Mesothelial cell of epicardium (in vitro differentiated cells): ENCODE measurements around the gene TMEM163. TPM values are rescaled to one million over a fixed set of nuclear protein-coding genes. Genes with fewer than 3 reads are reported as not detected.

Experiments
- DNase-seq, 2 experiments: peaks; one replicate each; pipeline ENCODE4 v3.0.0; 2021; ENCODE audit warnings: low spot score in 2 of 2; ENCODE audit not compliant: unreplicated experiment in 2 of 2
- H3K27ac Mint-ChIP-seq: 2 replicates; pipeline ENCODE4 v1.8.0; 2021; ENCODE audit warnings: mixed read lengths
- H3K27me3 Mint-ChIP-seq: 2 replicates; pipeline ENCODE4 v1.8.0; 2021; ENCODE audit warnings: low read depth, mixed read lengths
- H3K36me3 Mint-ChIP-seq: 2 replicates; pipeline ENCODE4 v1.8.0; 2021; ENCODE audit warnings: mixed read lengths
- H3K4me1 Mint-ChIP-seq: 2 replicates; pipeline ENCODE4 v1.8.0; 2021; ENCODE audit warnings: mixed read lengths
- H3K4me3 Mint-ChIP-seq: 2 replicates; pipeline ENCODE4 v1.8.0; 2021; ENCODE audit warnings: mild to moderate bottlenecking, moderate library complexity, mixed read lengths
- H3K9me3 Mint-ChIP-seq: 2 replicates; pipeline ENCODE4 v1.8.0; 2021; ENCODE audit warnings: mixed read lengths
- total RNA-seq: library from RNA; stranded (reverse); gene quantifications from 3 replicates; pipeline ENCODE4 v1.2.1, GENCODE V29; 2021
- TF ChIP-seq, protein P1 (sequence below): fragments of 200-600 bp; sonication (generic); IDR thresholded peaks from one replicate; pipeline ENCODE4 v1.5.0; 2021; ENCODE audit warnings: antibody characterized with exemption; ENCODE audit not compliant: unreplicated experiment

Gene TMEM163
- total RNA-seq, 1 donor from 2014 or later = 0.47 TPM

DNA sequence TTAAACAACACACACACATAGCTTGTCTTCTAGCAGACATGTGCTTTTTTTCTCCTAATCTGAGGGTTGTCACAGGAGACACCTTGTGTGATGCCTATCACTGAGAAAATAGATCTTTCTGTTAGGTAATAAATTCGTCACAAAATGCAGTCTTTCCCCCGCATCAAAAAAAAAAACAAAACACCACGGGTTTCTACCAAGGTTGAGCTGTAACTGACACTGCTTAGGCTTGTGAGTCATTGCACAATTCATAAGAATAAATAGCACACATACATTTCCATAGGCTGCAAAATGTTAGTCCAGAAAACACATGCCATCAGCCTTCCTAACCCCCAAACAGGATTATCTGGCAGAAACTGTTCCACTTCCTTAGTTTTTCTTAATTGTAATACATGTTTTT is 6.5 kb downstream of the TMEM163 start:
- Mint-ChIP-seq H3K36me3 (no peaks in the 10 kb centered on the region), H3K4me1 (no peaks in the 10 kb centered on the region), H3K27me3 (peaks cover 91% of the 10 kb centered on the region), H3K9me3 (no peaks in the 10 kb centered on the region), H3K27ac (no peak overlapping the region), H3K4me3 (no peak overlapping the region)
- TF ChIP-seq, protein P1, sequence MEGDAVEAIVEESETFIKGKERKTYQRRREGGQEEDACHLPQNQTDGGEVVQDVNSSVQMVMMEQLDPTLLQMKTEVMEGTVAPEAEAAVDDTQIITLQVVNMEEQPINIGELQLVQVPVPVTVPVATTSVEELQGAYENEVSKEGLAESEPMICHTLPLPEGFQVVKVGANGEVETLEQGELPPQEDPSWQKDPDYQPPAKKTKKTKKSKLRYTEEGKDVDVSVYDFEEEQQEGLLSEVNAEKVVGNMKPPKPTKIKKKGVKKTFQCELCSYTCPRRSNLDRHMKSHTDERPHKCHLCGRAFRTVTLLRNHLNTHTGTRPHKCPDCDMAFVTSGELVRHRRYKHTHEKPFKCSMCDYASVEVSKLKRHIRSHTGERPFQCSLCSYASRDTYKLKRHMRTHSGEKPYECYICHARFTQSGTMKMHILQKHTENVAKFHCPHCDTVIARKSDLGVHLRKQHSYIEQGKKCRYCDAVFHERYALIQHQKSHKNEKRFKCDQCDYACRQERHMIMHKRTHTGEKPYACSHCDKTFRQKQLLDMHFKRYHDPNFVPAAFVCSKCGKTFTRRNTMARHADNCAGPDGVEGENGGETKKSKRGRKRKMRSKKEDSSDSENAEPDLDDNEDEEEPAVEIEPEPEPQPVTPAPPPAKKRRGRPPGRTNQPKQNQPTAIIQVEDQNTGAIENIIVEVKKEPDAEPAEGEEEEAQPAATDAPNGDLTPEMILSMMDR = no peak
- no peak for DNase-seq

DNA sequence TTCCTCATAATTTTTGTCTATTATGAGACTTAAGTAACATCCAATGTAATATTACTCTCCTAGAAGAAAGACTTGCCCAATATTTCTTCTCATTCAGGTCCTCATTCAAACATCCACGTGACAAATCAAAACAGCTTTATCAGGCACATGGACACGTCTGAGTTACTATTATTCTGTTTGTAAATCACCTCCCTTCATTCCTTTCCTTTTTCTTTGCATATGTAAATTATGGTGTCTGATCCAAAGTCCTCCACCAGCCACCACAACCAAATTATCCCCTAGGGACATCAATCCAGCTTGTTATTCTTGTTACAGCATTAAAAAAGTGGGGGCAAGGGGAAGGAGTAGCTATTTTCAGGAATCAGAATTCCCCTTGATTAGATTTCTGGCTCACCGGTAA is 7.1 kb downstream of the TMEM163 start:
- no peak for DNase-seq
- H3K4me3 Mint-ChIP-seq = no peak overlapping the region

GRCh38 chr2:134707330-134707676 is 11.5 kb downstream of the TMEM163 start:
- Mint-ChIP-seq H3K4me3 (no peak overlapping the region), H3K27ac (no peak overlapping the region), H3K36me3 (no peaks in the 10 kb centered on the region), H3K4me1 (no peaks in the 10 kb centered on the region), H3K9me3 (no peaks in the 10 kb centered on the region), H3K27me3 (peaks cover 78% of the 10 kb centered on the region)
- no peak for DNase-seq
- TF ChIP-seq, protein P1 = no peak

More for the DNA sequence above, 7.1 kb downstream of the TMEM163 start:
- TF ChIP-seq, protein P1 = no peak
- Mint-ChIP-seq H3K36me3 (no peaks in the 10 kb centered on the region), H3K4me1 (no peaks in the 10 kb centered on the region), H3K27me3 (peaks cover 88% of the 10 kb centered on the region), H3K9me3 (no peaks in the 10 kb centered on the region), H3K27ac (no peak overlapping the region)

DNA sequence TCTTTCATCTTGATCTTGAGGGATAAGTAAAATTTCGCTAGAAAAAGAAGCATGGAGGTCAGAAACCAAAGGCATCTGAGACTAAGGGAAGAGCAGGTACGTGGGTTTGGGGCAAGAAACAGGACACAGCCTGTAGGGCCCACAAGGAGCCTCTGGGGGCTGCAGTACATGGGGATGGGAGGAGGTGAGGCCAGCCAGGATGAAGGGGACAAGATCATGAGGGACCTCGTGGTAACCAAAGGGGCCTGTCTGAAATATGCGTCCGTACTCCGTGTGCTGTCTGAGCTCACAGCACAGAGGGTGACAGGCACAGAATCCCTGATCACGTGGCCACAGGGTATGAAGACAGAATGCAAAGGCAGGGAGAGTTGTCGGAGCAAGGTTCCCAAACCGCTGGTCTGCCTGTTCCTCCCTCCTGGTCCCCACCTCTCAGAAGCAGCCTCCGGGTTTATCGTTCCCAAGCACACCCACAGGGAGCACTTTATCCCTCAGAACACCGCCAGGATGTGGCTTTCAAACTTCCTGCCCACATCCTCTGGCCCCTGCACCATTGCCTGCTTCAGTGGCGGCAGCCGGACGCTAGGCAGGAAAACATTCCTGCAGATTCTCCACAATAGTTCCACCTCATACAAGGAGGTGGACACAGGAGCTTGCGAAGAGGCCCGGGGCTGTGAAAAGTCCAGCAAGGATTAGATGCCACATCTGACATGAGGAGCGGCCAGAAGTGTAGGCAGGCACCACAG is 12.0 kb downstream of the TMEM163 start:
- TF ChIP-seq, protein P1 = no peak
- H3K4me1 Mint-ChIP-seq = no peaks in the 10 kb centered on the region
- H3K36me3 Mint-ChIP-seq = no peaks in the 10 kb centered on the region
- H3K27ac Mint-ChIP-seq = no peak overlapping the region
- H3K4me3 Mint-ChIP-seq = no peak overlapping the region
- H3K27me3 Mint-ChIP-seq = peaks cover 77% of the 10 kb centered on the region
- H3K9me3 Mint-ChIP-seq = no peaks in the 10 kb centered on the region
- no peak for DNase-seq

DNA sequence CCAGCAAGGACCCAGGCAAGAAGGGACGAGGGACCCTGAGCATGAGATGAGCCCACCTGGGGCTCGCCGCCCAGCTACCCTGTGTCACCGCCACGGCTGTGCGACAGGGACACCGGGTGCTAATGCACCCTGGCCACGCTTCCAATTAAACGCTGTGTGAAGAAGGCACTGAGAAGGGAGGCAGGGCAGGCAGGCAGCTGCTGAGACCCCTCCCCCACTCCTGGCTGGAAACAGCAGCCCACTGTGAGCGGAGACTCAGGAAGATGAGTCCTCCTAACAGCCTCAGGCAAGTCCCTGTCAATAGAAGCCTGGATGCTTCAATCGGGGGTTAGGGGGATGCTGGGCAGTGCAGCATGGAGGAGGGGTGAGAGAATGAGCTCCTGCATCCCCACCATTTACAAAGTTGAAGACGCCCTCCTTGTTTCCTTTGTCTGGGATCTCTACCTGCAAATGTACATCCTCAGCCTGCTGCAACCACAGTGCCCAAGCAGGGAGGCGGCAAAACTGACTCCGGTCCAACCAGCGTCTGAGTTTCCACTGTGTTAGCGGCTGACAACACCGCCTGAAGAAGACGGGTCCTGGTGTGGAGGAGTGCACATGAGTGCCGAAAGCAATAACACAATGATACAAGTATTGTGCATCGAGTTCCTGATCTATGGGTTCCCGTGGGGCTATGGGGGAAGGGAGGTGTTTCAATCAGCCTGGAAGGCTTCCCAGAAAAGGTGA is 12.8 kb downstream of the TMEM163 start:
- H3K4me3 Mint-ChIP-seq = no peak overlapping the region
- TF ChIP-seq, protein P1 = no peak
- H3K27ac Mint-ChIP-seq = no peak overlapping the region
- peaks cover 73% of the 10 kb centered on the region for H3K27me3 Mint-ChIP-seq
- no peak for DNase-seq
- no peaks in the 10 kb centered on the region for H3K9me3 Mint-ChIP-seq
- no peaks in the 10 kb centered on the region for H3K4me1 Mint-ChIP-seq
- no peaks in the 10 kb centered on the region for H3K36me3 Mint-ChIP-seq
